NCI-H187 treated with DMSO at 0.1 percent for 48 hours (cell line): ENCODE results near the gene B2M.
"Not testable (repeated sequence)": the region's sequence is repeated elsewhere in the genome, so short reads cannot be mapped to it uniquely, and the experiment has no call there.

Experiments
- DNase-seq: peaks from one replicate; lab custom pipeline; 2025; lab: John Stamatoyannopoulos, UW

The B2M gene

DNA sequence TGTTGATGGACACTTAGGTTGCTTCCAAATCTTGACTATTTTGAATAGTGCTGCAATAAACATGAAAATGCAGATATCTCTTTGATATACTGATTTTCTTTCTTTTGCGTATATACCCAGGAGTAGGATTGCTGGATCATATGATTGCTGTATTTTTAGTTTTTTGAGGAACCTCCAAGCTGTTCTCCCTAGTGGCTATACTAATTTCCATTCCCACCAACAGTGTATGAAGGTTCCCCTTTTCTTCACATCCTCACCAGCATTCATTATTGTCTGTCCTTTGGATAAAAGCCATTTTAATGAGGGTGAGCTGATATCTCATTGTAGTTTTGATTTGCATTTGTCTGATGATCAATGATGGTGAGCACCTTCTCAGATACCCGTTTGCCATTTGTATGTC, 12.7 kb upstream of the B2M start:
- DNase-seq, result no peak

DNA sequence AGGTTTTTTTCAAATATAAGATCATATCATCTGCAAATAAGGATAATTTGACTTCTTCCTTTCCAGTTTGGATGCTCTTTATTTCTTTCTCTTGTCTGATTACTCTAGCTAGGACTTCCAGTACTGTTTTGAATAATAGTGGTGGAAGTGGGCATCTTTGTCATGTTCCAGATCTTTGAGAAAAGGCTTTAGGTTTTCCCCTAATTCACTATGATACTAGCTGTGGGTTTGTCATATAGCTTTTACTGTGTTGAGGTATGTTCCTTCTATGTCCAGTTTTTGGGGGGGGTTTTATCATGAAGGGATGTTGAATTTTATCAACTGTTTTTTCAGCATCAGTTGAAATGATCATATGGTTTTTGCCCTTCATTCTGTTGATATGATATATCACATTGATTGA, 10.6 kb upstream of the B2M start:
- not testable (repeated sequence) for DNase-seq

DNA sequence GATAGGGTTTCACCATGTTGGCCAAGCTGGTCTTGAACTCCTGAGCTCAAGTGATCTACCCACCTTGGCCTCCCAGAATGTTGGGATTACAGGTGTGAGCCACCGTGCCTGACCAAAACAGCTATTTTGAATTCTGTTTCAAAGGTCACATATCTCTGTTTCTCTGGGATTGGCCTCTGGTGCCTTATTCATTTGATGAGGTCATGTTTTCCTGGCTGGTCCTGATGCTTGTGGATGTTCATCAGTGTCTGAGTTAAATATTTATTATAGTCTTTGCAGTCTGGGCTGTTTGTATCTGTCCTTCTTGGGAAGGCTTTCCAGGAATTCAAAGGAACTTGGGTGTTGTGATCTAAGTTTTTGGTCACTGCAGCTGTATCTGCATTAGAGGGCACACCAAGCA, 5.3 kb upstream of the B2M start:
- no peak for DNase-seq

DNA sequence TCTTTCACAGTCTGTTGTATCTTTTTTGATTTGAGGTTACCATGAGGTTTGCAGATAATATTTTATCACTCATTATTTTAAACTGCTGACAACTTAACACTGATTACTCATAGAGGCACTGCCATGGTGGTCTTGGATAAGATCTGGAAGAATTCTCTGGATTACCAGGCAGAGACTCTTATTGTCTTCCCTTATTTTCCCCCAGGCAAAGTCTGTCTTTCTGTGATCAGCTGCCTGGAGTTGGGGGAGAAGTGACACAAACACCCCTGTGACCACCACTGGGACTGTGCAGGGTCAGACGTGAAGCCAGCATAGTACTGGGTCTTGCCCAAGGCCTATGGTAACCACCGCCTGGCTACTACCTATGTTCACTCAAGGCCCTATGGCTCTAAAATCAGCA, 4.9 kb upstream of the B2M start:
- DNase-seq, result no peak

DNA sequence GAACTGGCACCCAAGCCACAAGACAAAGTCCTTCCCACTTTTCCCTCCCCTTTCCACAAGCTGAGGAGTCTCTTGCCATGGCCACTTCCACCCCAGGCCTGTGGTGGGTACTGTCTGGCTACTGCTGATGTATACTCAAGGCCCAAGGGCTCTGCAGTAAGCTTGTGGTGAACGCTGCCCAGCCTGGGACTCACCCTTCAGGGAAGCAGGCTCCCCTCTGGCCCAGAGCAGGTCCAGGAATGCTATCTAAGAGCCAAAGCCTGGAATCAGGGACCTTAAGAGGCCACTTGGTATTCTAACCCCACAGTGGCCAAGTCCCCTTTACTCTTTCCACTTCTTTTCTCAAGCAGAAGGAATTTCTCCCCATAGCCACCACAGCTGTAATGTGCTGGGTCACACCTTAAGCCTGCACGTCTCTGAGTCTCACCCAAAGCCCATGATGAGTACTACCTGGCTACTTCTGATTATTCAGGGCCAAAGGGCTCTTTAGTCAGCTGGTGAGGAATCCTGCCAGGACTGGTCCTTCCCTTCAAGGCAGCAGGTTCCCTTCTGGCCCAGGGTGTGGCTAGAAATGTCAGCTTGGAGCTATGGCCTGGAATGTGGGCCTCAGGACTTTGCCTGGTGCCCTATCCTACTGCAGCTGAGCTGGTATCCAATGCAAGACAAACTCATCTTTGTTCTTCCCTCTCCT, 4.2 kb upstream of the B2M start:
- DNase-seq, result no peak

DNA sequence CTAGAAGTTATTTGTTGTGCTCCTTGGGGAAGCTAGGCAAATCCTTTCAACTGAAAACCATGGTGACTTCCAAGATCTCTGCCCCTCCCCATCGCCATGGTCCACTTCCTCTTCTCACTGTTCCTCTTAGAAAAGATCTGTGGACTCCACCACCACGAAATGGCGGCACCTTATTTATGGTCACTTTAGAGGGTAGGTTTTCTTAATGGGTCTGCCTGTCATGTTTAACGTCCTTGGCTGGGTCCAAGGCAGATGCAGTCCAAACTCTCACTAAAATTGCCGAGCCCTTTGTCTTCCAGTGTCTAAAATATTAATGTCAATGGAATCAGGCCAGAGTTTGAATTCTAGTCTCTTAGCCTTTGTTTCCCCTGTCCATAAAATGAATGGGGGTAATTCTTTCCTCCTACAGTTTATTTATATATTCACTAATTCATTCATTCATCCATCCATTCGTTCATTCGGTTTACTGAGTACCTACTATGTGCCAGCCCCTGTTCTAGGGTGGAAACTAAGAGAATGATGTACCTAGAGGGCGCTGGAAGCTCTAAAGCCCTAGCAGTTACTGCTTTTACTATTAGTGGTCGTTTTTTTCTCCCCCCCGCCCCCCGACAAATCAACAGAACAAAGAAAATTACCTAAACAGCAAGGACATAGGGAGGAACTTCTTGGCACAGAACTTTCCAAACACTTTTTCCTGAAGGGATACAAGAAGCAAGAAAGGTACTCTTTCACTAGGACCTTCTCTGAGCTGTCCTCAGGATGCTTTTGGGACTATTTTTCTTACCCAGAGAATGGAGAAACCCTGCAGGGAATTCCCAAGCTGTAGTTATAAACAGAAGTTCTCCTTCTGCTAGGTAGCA, 851 bp upstream of the B2M start:
- no peak for DNase-seq

DNA sequence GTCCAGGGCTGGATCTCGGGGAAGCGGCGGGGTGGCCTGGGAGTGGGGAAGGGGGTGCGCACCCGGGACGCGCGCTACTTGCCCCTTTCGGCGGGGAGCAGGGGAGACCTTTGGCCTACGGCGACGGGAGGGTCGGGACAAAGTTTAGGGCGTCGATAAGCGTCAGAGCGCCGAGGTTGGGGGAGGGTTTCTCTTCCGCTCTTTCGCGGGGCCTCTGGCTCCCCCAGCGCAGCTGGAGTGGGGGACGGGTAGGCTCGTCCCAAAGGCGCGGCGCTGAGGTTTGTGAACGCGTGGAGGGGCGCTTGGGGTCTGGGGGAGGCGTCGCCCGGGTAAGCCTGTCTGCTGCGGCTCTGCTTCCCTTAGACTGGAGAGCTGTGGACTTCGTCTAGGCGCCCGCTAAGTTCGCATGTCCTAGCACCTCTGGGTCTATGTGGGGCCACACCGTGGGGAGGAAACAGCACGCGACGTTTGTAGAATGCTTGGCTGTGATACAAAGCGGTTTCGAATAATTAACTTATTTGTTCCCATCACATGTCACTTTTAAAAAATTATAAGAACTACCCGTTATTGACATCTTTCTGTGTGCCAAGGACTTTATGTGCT, 527 bp downstream of the B2M start:
- DNase-seq, result no peak

DNA sequence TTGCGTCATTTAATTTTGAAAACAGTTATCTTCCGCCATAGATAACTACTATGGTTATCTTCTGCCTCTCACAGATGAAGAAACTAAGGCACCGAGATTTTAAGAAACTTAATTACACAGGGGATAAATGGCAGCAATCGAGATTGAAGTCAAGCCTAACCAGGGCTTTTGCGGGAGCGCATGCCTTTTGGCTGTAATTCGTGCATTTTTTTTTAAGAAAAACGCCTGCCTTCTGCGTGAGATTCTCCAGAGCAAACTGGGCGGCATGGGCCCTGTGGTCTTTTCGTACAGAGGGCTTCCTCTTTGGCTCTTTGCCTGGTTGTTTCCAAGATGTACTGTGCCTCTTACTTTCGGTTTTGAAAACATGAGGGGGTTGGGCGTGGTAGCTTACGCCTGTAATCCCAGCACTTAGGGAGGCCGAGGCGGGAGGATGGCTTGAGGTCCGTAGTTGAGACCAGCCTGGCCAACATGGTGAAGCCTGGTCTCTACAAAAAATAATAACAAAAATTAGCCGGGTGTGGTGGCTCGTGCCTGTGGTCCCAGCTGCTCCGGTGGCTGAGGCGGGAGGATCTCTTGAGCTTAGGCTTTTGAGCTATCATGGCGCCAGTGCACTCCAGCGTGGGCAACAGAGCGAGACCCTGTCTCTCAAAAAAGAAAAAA, 1.2 kb downstream of the B2M start:
- no peak for DNase-seq

DNA sequence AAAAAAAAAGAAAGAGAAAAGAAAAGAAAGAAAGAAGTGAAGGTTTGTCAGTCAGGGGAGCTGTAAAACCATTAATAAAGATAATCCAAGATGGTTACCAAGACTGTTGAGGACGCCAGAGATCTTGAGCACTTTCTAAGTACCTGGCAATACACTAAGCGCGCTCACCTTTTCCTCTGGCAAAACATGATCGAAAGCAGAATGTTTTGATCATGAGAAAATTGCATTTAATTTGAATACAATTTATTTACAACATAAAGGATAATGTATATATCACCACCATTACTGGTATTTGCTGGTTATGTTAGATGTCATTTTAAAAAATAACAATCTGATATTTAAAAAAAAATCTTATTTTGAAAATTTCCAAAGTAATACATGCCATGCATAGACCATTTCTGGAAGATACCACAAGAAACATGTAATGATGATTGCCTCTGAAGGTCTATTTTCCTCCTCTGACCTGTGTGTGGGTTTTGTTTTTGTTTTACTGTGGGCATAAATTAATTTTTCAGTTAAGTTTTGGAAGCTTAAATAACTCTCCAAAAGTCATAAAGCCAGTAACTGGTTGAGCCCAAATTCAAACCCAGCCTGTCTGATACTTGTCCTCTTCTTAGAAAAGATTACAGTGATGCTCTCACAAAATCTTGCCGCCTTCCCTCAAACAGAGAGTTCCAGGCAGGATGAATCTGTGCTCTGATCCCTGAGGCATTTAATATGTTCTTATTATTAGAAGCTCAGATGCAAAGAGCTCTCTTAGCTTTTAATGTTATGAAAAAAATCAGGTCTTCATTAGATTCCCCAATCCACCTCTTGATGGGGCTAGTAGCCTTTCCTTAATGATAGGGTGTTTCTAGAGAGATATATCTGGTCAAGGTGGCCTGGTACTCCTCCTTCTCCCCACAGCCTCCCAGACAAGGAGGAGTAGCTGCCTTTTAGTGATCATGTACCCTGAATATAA, 2.0 kb downstream of the B2M start:
- DNase-seq, result no peak

DNA sequence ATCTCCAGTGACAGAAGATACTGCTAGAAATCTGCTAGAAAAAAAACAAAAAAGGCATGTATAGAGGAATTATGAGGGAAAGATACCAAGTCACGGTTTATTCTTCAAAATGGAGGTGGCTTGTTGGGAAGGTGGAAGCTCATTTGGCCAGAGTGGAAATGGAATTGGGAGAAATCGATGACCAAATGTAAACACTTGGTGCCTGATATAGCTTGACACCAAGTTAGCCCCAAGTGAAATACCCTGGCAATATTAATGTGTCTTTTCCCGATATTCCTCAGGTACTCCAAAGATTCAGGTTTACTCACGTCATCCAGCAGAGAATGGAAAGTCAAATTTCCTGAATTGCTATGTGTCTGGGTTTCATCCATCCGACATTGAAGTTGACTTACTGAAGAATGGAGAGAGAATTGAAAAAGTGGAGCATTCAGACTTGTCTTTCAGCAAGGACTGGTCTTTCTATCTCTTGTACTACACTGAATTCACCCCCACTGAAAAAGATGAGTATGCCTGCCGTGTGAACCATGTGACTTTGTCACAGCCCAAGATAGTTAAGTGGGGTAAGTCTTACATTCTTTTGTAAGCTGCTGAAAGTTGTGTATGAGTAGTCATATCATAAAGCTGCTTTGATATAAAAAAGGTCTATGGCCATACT, 4.0 kb downstream of the B2M start:
- no peak for DNase-seq

DNA sequence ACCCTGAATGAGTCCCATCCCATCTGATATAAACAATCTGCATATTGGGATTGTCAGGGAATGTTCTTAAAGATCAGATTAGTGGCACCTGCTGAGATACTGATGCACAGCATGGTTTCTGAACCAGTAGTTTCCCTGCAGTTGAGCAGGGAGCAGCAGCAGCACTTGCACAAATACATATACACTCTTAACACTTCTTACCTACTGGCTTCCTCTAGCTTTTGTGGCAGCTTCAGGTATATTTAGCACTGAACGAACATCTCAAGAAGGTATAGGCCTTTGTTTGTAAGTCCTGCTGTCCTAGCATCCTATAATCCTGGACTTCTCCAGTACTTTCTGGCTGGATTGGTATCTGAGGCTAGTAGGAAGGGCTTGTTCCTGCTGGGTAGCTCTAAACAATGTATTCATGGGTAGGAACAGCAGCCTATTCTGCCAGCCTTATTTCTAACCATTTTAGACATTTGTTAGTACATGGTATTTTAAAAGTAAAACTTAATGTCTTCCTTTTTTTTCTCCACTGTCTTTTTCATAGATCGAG, 4.5 kb downstream of the B2M start:
- no peak for DNase-seq

DNA sequence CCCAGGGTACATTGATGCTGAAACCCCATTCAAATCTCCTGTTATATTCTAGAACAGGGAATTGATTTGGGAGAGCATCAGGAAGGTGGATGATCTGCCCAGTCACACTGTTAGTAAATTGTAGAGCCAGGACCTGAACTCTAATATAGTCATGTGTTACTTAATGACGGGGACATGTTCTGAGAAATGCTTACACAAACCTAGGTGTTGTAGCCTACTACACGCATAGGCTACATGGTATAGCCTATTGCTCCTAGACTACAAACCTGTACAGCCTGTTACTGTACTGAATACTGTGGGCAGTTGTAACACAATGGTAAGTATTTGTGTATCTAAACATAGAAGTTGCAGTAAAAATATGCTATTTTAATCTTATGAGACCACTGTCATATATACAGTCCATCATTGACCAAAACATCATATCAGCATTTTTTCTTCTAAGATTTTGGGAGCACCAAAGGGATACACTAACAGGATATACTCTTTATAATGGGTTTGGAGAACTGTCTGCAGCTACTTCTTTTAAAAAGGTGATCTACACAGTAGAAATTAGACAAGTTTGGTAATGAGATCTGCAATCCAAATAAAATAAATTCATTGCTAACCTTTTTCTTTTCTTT, 5.8 kb downstream of the B2M start:
- no peak for DNase-seq

DNA sequence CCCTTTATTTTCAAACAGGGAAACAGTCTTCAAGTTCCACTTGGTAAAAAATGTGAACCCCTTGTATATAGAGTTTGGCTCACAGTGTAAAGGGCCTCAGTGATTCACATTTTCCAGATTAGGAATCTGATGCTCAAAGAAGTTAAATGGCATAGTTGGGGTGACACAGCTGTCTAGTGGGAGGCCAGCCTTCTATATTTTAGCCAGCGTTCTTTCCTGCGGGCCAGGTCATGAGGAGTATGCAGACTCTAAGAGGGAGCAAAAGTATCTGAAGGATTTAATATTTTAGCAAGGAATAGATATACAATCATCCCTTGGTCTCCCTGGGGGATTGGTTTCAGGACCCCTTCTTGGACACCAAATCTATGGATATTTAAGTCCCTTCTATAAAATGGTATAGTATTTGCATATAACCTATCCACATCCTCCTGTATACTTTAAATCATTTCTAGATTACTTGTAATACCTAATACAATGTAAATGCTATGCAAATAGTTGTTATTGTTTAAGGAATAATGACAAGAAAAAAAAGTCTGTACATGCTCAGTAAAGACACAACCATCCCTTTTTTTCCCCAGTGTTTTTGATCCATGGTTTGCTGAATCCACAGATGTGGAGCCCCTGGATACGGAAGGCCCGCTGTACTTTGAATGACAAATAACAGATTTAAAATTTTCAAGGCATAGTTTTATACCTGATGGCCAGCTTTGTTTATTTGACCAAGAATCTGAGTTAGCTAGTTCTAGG, 7.0 kb downstream of the B2M start:
- DNase-seq, result no peak

DNA sequence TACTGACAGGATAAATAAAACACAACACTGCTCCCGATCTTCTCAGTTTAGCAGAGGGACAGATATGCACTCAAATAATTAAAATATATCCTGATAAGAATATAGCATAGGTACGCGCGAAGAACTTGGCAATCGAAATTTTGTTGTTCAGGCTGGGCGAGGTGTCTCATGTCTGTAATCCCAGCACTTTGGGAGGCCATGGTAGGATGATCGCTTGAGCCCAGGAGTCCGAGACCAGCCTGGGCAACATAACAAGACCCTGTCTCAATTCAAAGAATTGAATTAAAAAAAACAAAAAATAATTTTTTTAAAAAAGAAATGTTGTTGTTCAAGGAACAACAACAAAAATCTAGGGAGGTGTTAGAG, 7.6 kb downstream of the B2M start:
- no peak for DNase-seq

DNA sequence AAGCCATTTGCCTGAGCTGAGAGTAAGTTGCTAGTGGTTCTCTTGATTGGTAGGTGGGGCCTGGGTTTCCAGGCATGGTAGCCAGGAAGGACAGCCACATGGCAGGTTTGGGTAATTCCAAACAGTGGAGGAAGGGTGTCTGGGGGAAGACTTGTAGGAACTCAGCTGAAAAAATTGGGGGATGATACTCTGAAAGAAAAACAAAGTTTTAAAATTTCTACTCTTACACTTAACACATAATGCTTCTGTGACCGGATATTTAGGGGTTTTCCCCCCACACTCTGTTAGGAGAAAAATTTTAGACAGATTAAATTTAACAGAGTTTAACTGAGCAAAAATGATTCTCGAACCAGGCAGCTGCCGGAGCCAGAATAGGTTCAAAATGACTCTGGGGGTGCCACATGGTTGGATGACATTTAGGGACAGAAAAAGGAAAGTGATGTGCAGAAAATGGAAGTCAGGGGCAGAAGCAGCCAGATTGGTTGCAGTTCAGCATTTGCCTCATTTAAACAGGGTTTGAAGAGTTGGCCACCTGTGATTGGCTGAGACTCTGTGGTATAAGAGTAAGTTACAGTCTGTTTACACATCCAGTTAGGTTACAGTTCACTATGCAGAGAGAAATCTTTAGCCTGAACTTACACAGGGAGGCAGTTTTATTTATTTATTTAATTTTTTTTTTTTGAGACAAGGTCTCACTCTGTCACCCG, 8.1 kb downstream of the B2M start:
- no peak for DNase-seq

DNA sequence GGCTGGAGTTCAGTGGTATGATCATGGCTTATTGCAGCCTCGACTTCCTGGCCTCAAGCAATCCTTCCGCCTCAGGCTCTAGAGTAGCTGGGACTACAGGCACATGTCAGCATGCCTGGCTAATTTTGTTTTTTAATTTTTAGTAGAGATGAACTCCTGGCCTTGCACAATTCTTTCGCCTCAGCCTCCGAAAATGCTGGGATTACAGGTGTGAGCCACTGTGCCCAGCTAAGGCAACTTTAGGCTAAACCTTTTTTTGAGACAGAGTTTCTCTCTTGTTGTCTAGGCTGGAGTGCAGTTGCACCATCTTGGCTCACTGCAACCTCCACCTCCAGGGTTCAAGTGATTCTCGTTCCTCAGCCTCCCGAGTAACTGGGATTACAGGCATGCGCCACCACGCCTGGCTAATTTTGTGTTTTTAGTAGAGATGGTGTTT, 8.7 kb downstream of the B2M start:
- not testable (repeated sequence) for DNase-seq

DNA sequence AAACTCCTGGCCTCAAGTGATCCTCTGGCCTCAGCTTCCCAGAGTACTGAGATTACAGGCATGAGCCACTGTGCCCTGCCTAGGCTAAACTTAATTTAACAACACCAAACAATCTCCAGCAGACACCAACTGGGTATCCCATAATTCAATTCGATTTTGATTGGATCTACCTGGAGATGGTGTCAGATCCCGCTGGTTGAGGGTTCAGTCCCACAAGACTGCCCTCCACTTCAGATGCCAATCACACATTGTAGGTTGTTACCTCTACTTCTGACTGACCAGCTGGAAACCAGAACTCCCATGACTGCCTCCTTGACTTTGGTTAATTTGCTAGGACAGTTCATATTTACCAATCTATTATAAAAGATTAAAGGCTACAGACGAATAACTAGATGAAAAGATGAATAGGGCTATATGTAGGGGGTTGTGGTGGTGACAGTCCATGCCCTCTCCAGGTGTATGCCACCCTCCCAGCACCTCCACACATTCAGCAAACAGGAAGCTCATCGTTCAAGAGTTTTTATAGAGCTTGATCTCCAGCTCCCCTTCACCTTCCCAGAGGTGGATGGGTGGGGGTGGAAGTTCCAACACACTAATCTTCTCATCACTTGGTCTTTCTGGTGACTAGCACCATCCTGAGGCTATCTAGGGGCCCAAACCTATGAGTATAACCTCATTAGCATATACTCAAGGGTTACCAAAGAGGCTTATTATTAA, 9.3 kb downstream of the B2M start:
- DNase-seq, result no peak

DNA sequence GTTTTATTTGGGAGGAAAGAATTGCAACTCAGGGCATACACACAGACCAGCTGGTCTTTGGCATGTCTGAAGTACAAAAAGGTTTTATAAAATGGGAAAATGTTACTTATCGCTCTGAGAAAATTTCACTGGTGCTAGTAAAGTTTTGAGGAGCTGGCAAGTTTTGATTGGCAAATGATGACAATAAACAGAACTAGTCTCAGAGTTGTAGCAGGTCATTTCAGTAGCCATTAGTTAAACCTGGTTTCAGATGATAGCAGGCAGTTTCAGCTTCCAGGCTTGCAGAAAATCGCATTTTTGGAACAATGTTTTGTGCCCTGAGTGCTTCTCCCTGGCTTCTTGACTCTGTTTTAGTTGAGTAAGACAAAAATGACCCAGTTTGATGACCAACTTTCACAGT, 10.7 kb downstream of the B2M start:
- DNase-seq, result no peak
